GM19240 (cell line): ENCODE data around the gene HOXB1.
"Not testable (repeated sequence)": the region's sequence is repeated elsewhere in the genome, so short reads cannot be mapped to it uniquely, and the experiment has no call there.

ENCODE experiments used
- DNase-seq: peaks from one replicate; pipeline ENCODE4 v3.0.0; 2011; ENCODE audit warnings: low spot score; ENCODE audit not compliant: insufficient read length

Gene HOXB1

GRCh38 chr17:48544349-48545021 lies 13.7 kb upstream of the HOXB1 start:
- no peak for DNase-seq

- no peak for DNase-seq
Measured at GRCh38 chr17:48543854-48544348, 13.1 kb upstream of the HOXB1 start.

GRCh38 chr17:48543107-48543853 lies 12.5 kb upstream of the HOXB1 start:
- DNase-seq = no peak

- DNase-seq = no peak
Measured at GRCh38 chr17:48542698-48543106, 11.9 kb upstream of the HOXB1 start.

GRCh38 chr17:48542114-48542656 lies 11.4 kb upstream of the HOXB1 start:
- no peak for DNase-seq

GRCh38 chr17:48541577-48542113 lies 10.8 kb upstream of the HOXB1 start:
- no peak for DNase-seq

GRCh38 chr17:48541036-48541576 lies 10.3 kb upstream of the HOXB1 start:
- no peak for DNase-seq

- DNase-seq = no peak
Measured at GRCh38 chr17:48540213-48540612, 9.4 kb upstream of the HOXB1 start.

- no peak for DNase-seq
Measured at GRCh38 chr17:48539177-48539576, 8.4 kb upstream of the HOXB1 start.

GRCh38 chr17:48537316-48537715 lies 6.5 kb upstream of the HOXB1 start:
- no peak for DNase-seq

- not testable (repeated sequence) for DNase-seq
Measured at GRCh38 chr17:48535793-48536559, 5.2 kb upstream of the HOXB1 start.

GRCh38 chr17:48532261-48532660 lies 1.4 kb upstream of the HOXB1 start:
- DNase-seq = no peak

GRCh38 chr17:48530208-48530886 lies 464 bp downstream of the HOXB1 start:
- DNase-seq = no peak

- DNase-seq = no peak
Measured at GRCh38 chr17:48529683-48530009, 1.2 kb downstream of the HOXB1 start.

GRCh38 chr17:48528936-48529682 lies 1.7 kb downstream of the HOXB1 start:
- no peak for DNase-seq

GRCh38 chr17:48528153-48528935 lies 2.5 kb downstream of the HOXB1 start:
- DNase-seq = no peak

GRCh38 chr17:48527547-48527932 lies 3.3 kb downstream of the HOXB1 start:
- no peak for DNase-seq

GRCh38 chr17:48526608-48527546 lies 3.9 kb downstream of the HOXB1 start:
- no peak for DNase-seq
